Activated CD8-positive, alpha-beta T cell treated with anti-CD3 and anti-CD28 coated beads for 36 hours (primary cell): ENCODE measurements around the gene UBA6. TPM values are rescaled to one million over a fixed set of nuclear protein-coding genes. Genes with fewer than 3 reads are reported as not detected.

Experiments used
- ATAC-seq: fragments of 200-7000 bp; cut with Tn5 transposase; one replicate; pipeline ENCODE4 v1.10.0; 2021; ENCODE audit warnings: mild to moderate bottlenecking, moderate library complexity
- CTCF ChIA-PET: fragments of 350-600 bp; sonication (Branson Sonifier 250); formaldehyde crosslinking; loops from one replicate; lab custom pipeline; 2021; ENCODE audit warnings: antibody characterized with exemption; lab: Charles Lee
- POLR2A ChIA-PET: fragments of 350-600 bp; sonication (Branson Sonifier 250); formaldehyde crosslinking; loops from one replicate; lab custom pipeline; 2021; ENCODE audit warnings: antibody characterized with exemption; lab: Charles Lee
- DNase-seq: peaks from one replicate; pipeline ENCODE4 v3.0.0-alpha.2; 2020
- H3K27ac Mint-ChIP-seq: one replicate; pipeline ENCODE4 v1.8.0; 2021; ENCODE audit warnings: mild to moderate bottlenecking, mixed read lengths
- H3K27me3 Mint-ChIP-seq: one replicate; pipeline ENCODE4 v1.8.0; 2021; ENCODE audit warnings: mixed read lengths
- H3K36me3 Mint-ChIP-seq: one replicate; pipeline ENCODE4 v1.8.0; 2021; ENCODE audit warnings: low read depth, mixed read lengths
- H3K4me1 Mint-ChIP-seq: one replicate; pipeline ENCODE4 v1.8.0; 2021; ENCODE audit warnings: low read depth, mixed read lengths
- H3K4me3 Mint-ChIP-seq: one replicate; pipeline ENCODE4 v1.8.0; 2021; ENCODE audit warnings: mild to moderate bottlenecking, moderate library complexity, mixed read lengths
- H3K9me3 Mint-ChIP-seq: one replicate; pipeline ENCODE4 v1.8.0; 2021; ENCODE audit warnings: mixed read lengths
- CTCF ChIP-seq: fragments of 200-600 bp; IDR thresholded peaks from one replicate; pipeline ENCODE4 v1.8.0; 2022; ENCODE audit warnings: antibody characterized with exemption, mild to moderate bottlenecking
- intact Hi-C: fragments of 100-400 bp; cut with micrococcal nuclease; formaldehyde crosslinking; loops from one replicate; pipeline ENCODE4 v1.10.0; 2022
- total RNA-seq, 2 experiments: library from RNA; stranded (reverse); gene quantifications; one replicate each; pipeline ENCODE4 v1.2.3, GENCODE V29; 2021

UBA6 gene
- total RNA-seq, 2 experiments from 2014 or later, result 81.2 to 87.5 TPM

GRCh38 chr4:67616478-67616877, 84.5 kb downstream of the UBA6 start:
- peaks cover 5% of the 10 kb centered on the region for H3K9me3 Mint-ChIP-seq
- intact Hi-C loops, result no loop called here
- no peak overlapping the region for H3K27ac Mint-ChIP-seq
- ATAC-seq (no peak), DNase-seq (no peak)
- H3K4me1 Mint-ChIP-seq, result no peaks in the 10 kb centered on the region
- H3K4me3 Mint-ChIP-seq, result no peak overlapping the region
- no peaks in the 10 kb centered on the region for H3K27me3 Mint-ChIP-seq
- CTCF ChIA-PET, result no interaction called here
- no peak for TF ChIP-seq CTCF
- POLR2A ChIA-PET, result no interaction called here
- peaks cover 42% of the 10 kb centered on the region for H3K36me3 Mint-ChIP-seq

DNA sequence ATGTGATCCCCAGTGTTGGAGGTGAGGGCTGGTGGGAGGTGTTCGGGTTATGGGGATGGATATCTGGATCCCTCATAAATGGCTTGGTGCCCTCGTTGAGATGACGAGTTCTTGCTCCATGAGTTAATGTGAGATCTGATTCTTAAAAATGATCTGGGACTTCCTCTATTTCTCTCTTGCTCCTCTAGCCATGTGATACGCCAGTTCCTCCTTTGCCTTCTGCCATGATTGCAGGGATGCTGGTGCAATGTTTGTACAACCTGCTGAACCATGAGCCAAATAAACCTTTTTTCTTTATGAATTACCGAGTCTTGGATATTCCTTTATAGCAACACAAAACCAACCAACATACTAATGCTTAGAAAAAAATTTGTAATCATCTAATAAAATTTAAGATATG, 85.8 kb downstream of the UBA6 start:
- intact Hi-C loops, result no loop called here
- Mint-ChIP-seq H3K4me3 (no peak overlapping the region), H3K4me1 (no peaks in the 10 kb centered on the region), H3K27me3 (no peaks in the 10 kb centered on the region), H3K36me3 (peaks cover 35% of the 10 kb centered on the region), H3K27ac (no peak overlapping the region), H3K9me3 (peaks cover 5% of the 10 kb centered on the region)
- CTCF ChIA-PET, result no interaction called here
- no peak for DNase-seq
- no peak for ATAC-seq
- TF ChIP-seq CTCF, result no peak
- POLR2A ChIA-PET, result no interaction called here

GRCh38 chr4:67614186-67614585, 86.8 kb downstream of the UBA6 start:
- POLR2A ChIA-PET, result no interaction called here
- intact Hi-C loops, result no loop called here
- DNase-seq, result no peak
- CTCF ChIA-PET, result no interaction called here
- Mint-ChIP-seq H3K4me1 (no peaks in the 10 kb centered on the region), H3K4me3 (no peak overlapping the region), H3K36me3 (peaks cover 37% of the 10 kb centered on the region), H3K27ac (no peak overlapping the region), H3K27me3 (no peaks in the 10 kb centered on the region), H3K9me3 (peaks cover 12% of the 10 kb centered on the region)
- no peak for TF ChIP-seq CTCF
- ATAC-seq, result no peak

- Mint-ChIP-seq H3K9me3 (peaks cover 6% of the 10 kb centered on the region), H3K27ac (no peak overlapping the region), H3K27me3 (no peaks in the 10 kb centered on the region), H3K36me3 (peaks cover 9% of the 10 kb centered on the region), H3K4me3 (no peak overlapping the region), H3K4me1 (no peaks in the 10 kb centered on the region)
- intact Hi-C loops, result no loop called here
- TF ChIP-seq CTCF, result no peak
- ChIA-PET CTCF (no interaction called here), POLR2A (no interaction called here)
- no peak for DNase-seq
- ATAC-seq, result no peak
Measured at GRCh38 chr4:67608027-67608426, 92.9 kb downstream of the UBA6 start.

- no peak for ATAC-seq
- H3K4me3 Mint-ChIP-seq, result no peak overlapping the region
- H3K36me3 Mint-ChIP-seq, result peaks cover 6% of the 10 kb centered on the region
- intact Hi-C loops, result no loop called here
- H3K4me1 Mint-ChIP-seq, result no peaks in the 10 kb centered on the region
- no peak for DNase-seq
- H3K9me3 Mint-ChIP-seq, result peaks cover 8% of the 10 kb centered on the region
- no peaks in the 10 kb centered on the region for H3K27me3 Mint-ChIP-seq
- POLR2A ChIA-PET, result interaction anchor here (1.5 kb wide), 1 partner anchor 44 kb away, joined by 3 read pairs; no protein-coding TSS in a partner anchor
- CTCF ChIA-PET, result interaction anchor here (1.4 kb wide), 1 partner anchor 15 kb away, joined by 4 read pairs; no protein-coding TSS in a partner anchor
- TF ChIP-seq CTCF, result no peak
- no peak overlapping the region for H3K27ac Mint-ChIP-seq
Measured at GRCh38 chr4:67604749-67605148, 96.2 kb downstream of the UBA6 start.
